Cortex of kidney (tissue), 1 donor: Measurements from ENCODE around the gene ROBO4.

Experiments used
- DNase-seq: peaks from one replicate; lab custom pipeline; 2025; lab: John Stamatoyannopoulos, UW

ROBO4 gene

DNA sequence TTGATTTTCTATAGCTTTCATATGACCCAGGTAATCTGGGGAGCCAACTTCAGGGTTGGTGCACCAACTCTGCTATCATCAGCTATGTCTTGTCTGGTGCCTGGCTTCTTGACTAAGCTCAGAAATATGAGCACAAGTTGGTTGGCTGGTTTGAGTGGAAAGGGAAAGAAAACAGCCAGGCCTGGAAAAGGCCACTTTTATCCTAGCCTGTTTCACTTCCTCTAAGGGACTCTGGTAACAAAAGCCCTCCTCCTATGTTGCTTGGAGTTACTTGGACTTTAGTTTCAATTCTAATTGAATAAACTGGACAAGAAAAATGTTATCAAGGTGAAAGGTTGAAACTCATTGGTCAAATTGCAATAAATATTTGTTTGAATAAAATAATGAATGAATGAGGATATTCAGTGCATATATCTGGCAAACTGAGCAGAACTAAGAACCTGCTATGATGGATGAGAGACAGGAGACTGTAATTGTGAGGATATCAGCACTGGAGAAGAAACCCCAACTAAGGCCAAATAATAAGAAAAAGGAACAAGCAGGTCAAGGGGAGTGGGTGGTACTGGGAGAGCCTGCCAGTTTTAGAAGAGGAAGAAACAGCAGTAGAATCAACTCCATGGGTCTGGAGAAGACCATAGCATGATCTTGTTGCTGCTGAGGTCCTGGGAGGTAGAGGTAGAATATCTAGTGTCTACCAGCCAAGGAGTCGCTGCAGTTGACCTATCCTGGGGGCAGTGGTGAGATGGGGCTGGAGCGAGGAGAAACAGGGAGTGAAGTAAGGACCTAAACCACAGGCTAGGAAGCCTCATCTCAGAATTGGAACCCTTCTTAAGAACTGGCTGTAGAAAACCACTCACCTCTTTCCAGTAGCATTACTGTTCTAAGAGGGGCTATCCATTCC, 8.2 kb downstream of the ROBO4 start:
- no peak for DNase-seq

DNA sequence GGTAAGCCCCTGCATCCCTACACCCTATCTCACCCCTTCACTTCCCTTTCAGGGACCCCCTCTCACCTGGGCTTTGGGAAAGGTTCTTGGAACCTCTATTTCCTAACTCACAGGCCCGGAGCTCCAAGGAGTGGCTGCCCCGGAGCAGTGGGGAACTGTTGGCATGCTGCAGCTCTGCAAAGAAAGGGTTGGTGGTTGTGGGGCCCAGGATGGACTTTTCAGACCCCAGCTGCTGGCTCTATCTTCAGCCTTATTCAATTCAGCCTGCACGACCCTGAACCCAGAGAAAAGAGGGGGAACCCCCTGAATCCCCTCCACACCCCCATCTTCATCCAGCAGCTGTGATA, 10.0 kb downstream of the ROBO4 start:
- DNase-seq: no peak

DNA sequence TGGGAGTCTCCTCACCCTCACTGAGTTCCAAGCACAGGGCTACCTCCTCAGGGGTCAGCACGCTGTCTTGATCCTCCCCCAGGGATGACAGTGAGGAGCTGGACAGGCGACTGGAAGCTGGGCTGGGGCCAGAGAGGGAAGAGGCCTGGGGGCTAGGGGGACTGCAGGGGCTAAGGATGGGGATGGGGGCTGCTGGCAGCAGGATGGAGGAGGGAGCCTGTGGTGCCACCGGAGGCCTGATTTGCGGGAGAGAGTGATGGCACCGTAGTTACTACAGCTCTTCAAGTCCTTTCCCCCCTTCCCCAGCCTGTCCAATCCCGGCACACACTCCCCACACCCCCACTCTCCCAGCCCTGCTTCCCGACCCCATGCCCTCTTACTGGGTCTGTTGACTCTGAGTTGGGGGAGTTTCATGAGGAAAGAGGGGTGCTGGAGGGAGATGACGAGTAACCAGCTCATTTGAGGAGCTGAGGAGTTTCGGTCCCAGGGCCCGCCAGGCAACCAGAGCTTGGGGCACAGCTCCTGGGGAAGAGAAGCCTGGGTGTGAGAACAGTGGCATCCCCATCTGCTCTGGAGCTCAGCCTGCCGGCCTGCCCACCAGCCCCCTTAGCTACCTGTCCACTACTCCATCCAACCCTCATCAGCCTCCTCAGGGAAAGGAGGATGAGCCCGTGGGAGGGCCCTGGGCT, 10.5 kb downstream of the ROBO4 start:
- no peak for DNase-seq

DNA sequence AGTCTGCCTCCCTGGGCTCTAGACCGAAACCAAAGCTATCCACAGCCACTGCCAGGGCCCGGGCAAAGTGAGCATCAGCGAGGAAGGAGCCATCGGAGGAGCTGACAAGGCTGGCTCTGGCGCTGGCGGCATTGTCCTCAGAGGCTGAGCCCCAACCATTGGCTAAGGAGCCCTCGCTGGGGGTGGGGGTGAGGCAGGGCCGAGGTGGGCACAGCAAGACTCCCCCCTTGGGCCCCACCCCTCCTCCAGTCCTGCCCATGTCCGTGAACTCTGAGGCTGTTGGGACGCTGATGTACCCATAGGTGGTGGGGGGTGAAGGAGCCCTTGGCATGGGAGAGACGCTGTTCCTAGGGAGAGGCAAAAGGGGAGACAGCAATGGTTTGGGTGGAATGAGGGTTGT, 11.2 kb downstream of the ROBO4 start:
- no peak for DNase-seq

DNA sequence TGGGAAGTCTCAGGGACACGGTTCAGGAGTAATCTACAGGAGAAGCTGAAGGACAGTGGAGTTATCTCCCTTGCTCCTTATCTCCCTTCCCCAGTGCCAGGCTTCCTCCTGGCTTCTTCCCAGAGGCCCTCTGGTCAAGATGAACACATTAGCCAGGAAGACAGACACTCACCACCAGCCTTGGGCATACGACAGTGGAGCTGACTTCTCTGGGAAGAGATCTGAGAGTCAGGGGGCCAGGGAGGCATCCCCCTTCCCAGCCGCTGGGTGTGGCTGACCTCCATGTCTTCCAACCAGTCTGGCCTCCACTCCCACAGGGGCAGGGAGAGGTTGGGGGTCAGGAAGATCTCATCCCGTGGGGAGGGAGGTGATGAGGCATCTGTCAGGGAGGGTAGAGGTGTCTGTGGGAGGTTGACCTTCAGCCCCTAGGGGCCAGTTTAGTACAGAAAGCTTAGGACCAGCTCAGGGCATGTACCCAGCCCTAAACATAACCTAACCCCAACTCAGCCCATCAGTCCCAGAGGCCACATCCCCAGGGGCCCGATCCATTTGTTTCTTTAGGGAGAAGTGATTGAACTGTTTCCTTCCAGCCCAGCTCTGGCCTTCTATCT, 12.7 kb downstream of the ROBO4 start:
- no peak for DNase-seq

DNA sequence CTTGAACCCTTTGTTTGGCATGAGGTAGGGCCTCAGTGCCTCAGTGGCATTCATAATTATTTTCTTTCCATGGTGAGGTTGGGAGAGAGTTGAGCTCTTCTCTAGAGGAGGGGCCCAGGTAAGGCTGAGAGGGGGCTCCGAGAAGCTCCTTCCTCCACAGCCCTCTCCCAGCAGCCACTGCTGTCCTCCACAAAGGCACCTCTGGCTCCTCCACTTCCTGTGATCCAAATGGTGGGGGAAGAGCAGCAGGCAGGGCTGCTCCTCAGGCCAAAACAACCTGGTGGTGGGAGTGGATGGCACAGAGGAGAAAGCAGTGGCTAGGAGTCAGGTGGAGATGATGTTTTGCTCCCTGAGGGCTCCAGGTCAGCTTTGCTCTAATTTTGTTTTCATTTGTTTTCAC, 13.3 kb downstream of the ROBO4 start:
- DNase-seq: no peak

DNA sequence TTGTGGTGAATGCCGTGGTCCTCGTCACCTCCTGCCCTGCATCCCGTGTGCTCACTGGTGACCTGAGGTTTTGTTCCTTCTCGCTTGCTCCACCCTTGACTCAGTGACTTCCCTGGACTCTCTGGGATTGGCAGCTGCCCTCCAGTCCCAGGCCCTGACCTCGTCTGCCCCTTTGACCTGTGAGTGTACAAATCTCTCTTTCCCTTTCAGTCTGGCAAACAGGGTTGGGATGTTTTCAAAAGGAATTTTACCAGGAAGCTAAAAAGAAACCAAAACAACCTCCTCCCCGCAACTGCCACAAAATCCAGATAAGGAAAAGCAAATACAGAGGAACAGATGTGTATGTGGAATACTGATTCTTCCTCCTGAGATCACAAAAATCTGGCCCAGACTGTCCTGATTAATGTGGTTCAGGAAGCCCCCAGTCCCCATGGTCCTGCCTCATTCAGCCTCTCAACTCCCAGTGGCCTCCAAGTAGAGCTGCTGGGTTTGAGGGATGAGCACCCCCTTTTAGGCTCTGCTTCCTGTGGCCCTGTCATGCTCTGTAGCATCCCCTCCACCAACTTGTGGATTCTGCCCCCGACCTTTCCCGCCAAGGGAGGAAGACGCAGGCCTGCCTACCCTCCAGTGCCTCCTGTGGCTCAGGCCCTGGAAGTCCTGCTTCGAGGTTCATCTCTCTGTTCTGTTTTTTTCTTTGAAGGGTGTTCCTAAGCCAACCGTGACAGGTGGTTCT, 15.2 kb downstream of the ROBO4 start:
- DNase-seq: no peak

DNA sequence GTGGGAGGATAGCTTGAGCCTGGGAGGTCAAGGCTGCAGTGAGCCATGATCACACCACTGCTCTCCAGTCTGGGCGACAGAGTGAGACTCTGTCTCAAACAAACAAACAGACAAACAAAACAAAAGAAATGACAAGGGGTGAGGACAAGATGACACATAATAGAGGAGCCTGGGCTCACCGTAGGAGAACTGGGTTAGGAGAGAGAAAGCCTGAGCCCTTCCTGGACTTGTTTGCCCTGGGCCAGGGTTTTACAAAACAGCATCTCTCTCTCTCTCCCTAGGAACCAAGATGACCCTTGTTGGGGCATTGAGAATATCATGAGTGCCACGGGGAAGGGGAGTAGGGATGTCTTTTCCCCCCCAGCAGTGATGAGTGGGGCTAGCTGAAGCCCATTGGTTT, 16.7 kb downstream of the ROBO4 start:
- DNase-seq: no peak

DNA sequence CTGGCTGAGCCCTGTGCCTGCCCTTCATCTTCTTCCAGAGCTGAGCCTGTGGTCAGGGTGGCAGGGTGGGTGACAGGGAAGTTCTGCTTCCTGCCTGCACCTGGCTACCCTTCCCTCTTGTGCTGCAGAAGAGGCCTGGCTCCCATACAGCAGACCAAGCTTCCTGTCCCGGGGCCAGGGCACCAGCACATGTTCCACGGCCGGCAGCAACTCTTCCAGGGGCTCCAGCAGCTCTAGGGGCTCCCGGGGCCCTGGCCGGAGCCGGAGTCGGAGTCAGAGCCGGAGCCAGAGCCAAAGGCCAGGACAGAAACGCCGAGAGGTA, 17.4 kb downstream of the ROBO4 start:
- no peak for DNase-seq

DNA sequence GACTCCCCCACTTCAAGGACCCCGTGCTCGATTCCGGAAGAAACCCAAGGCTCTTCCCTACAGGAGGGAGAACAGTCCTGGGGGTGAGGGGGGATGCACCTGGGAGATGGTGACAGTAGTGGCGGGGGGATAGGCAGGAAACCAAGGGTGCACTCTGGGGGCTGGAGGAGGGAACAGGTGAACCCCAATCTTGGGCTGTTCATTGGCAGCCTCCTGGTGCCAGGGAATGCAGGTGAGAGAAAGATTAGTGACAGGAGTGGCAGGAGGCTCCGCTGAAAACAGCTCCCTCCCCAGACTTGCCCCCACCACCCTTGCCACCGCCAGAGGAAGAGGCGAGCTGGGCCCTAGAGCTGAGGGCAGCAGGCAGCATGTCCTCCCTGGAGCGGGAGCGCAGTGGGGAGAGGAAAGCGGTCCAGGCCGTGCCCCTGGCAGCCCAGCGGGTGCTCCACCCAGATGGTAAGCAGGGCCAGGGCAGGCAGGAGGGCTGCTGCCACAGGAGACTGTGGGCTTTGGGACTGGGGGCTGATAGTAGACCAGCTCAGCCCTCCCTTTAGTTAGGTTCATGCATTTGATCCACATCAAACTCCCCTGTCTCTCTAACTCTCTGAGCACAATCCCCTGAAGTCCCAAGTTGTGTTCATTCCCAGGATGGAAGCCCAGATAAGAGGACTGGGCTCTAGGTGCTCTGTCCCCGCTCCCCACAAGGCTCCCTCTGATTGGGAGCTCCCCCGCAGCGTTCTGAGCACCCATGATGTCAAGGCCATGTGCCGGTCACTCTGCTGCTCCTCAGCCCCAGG, 18.0 kb downstream of the ROBO4 start:
- DNase-seq: no peak

DNA sequence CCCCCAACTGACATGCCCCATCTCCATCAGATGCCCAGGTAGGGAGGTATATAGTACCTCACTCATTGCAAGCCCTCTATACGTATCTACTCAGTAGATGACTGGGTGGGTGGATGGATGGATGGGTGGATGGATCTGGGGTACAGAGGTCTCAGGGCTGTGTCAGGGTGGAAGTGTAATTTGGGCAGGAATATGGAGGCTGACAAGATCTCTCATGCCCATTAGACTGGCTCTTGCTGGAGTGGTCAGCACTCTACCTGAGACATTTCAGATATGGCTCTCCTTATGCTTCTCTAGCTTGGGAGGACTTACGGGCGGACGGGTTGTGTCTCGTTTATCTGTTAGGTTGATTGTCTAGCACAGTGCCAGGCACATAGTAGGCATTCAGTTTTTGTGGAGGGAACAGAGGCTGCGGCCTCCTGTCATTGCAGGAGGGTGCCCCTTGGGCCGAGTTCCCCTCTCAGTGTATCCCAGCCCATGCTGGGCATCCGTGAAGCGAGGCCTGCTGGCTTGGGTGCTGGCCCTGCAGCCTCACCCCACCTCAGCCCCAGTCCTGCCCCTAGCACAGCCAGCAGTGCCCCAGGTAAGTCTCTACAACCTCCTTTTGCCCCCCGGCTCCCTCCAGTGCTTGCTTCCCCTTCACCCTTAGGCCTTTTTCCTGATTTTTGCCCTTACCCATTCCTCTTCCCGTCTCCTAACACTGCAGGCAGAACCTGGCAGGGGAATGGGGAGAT, 18.7 kb downstream of the ROBO4 start:
- no peak for DNase-seq

DNA sequence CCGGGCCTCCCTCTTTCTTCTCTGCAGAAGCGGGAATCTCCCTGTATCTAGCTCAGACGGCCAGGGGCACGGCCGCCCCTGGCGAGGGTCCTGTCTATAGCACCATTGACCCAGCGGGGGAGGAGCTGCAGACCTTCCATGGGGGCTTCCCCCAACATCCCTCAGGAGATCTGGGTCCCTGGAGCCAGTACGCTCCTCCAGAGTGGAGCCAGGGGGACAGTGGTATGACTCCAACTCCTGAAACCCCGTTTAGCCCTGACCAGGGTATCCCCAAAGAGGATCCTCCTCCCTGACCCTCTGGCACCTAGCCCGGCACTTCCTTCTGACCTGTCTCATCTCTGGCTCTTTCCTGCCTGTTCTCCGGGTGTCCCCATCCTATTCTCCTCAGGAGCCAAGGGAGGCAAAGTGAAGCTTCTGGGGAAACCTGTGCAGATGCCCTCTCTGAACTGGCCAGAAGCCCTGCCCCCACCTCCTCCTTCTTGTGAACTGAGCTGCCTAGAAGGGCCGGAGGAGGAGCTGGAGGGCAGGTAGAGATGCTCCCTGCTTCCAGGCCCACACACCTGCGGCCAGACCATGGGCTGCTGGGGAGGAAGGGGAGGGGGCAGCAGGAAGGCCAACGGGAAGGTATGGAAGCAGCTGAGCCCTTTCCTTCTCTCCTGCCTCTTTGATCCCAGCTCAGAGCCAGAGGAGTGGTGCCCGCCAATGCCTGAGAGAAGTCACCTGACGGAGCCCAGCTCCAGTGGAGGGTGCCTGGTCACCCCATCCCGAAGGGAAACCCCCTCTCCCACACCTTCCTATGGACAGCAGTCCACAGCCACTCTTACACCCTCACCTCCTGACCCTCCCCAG, 19.5 kb downstream of the ROBO4 start:
- DNase-seq: no peak

DNA sequence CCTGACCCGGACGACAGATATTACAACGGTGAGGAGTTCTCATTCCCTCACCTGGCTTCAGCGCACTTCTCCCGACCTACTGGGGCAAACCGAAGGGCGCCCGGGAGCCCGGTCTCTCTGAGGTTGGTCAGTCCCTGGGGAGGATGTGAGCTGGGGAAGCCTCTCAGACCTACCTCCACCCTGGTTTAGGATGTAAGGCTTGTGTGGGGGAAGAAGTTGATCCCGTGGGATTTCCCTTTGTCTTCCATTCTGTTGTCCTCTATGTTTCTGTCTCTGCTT, 20.1 kb downstream of the ROBO4 start:
- no peak for DNase-seq

DNA sequence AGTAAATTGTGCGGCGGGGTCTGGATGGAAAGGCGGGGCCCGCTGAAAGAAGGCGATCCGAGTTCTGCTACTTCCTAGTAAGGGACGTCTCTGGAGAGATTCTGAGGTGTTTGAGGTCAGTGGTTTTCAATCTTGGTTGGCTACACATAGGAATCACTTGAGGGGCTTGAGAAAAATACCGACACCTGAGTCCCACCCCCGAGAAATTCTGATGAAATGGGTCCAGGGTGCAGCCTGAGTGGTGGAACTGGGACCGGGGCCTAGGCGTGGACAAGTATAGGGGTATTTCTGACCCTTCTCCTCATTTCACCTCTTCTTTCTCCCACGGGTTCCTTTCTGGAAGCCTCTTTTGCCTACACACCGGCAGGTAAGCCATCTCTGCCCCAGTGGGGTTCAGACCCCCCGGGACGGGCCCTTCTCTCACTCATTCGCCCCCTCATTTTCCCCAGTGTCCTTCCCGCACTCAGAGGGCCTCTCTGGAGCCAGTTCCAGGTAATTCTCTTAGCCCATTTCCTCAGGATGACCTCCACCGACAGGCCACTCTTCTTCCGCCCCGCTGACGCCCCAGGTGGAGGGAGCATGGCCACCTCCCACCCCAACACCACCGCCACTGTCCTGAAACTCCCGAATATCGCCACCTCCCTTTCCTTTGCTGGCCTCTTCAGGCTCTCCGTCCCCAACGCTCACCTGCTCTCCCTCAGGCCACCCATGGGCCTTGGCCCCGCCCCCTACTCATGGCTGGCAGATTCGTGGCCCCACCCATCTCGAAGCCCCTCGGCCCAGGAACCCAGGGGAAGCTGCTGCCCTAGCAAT, 20.6 kb downstream of the ROBO4 start:
- DNase-seq: no peak

DNA sequence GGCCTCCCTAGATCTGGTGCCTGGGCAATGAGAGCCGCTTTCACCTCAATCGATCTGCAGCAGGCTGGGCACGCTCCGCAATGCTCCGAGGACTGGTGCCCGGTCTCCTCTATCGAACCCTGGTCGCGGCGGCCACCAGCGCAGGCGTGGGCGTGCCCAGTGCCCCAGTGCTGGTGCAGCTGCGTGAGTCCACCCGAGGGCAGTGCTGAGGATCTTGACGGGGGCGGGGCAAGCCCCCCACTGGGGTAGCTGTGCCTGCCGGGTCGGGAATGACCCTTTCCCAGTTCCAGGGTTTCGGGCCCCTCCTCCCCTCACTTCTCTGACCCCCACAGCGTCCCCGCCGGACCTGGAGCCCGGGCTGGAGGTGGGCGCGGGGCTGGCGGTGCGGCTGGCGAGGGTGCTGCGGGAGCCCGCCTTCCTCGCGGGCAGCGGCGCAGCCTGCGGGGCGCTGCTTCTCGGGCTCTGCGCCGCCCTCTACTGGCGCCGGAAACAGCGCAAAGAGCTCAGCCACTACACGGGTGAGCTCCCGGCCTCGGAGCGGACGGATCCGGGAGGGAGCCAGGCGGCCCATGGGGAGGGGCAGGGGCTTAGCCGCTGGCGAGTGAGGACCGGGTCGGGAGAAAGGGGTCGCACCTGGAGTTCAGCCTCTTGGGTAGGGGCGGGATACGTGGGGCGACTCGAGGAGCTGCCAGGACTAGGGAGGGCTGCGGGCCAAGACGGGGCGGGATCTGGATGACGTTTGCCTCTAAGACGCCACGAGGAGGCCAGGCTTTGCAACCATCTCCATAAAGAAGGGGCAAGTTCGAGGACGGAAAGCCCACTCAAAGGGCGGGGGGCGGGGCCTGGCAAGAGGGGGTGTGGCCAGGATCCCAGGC, 21.5 kb downstream of the ROBO4 start:
- DNase-seq: no peak

DNA sequence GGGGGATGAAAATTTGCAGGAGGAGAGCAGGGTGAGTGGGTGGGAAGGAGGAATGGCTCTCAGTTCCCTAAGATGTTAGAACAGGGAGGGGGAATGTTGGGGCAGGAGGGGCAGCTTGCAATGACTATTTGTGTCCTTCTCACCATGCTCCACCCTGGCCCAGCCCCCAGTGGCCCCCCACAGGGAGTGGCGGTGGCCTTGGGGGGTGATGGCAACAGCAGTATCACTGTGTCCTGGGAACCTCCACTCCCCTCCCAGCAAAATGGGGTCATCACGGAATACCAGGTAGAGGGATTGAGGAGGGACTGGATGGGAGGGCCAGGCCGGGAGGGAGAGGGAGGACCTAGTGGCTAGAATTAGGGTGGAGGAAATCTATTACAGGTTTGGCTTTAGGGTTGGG, 22.3 kb downstream of the ROBO4 start:
- no peak for DNase-seq

DNA sequence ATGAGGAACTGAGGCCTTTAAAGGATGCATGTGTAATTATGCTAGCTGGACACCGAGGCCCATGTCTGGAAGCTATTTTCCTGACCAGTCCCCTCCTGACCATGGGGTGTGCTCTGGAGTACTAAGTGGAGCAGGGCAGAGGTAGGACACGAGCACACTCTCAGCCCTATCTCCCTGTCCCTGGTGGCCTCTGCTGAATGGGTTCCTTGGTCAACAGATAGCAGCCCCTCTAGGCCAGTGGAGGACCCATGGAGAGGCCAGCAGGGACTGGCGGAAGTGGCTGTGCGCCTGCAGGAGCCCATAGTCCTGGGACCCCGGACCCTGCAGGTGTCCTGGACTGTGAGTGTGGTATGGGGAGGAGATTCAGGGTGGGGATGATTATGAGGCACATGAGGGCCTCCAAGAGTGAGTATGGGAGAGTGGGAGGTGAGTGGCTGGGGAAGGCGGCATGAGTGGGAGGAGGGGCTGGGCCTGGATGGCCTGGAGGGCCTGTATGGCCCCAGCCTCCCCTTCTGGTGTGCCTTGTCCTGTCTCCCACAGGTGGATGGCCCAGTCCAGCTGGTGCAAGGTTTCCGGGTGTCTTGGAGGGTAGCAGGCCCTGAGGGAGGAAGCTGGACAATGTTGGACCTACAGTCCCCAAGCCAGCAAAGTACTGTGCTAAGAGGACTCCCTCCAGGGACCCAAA, 23.0 kb downstream of the ROBO4 start:
- DNase-seq: no peak

DNA sequence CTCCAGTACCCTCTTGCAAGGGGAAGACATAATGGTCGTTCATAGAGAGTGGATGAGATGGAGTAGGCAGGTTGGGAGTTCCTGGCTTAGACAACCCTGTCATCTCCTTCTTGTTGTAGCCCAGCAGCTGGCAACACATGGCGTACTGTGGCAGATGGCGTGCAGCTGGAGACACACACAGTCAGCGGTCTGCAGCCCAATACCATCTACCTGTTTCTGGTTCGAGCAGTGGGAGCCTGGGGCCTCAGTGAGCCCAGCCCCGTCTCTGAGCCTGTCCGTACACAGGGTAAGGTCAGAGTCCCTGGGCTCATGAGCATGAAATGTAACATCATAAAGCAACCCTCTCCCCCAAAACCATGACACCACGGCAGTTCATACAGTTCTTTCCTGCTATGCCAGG, 23.7 kb downstream of the ROBO4 start:
- no peak for DNase-seq
